Endothelial cell of umbilical vein (primary cell): Measurements from ENCODE around the gene HEXIM1. TPM values are rescaled to one million over a fixed set of nuclear protein-coding genes. Genes with fewer than 3 reads are reported as not detected.

Source experiments
- BruUV-seq: library from RNA; stranded (reverse); fragments of 400-500 nt; replicated peaks from 2 replicates; lab custom pipeline; 2021; lab: Mats Ljungman, UMichigan
- CTCF ChIA-PET: fragments of 300-600, 350-600 bp; sonication (Branson Sonifier 250); formaldehyde crosslinking; loops from one replicate; lab custom pipeline; 2021; ENCODE audit warnings: antibody characterized with exemption, inconsistent platforms; lab: Charles Lee
- POLR2A ChIA-PET: fragments of 300-600, 350-600 bp; sonication (Branson Sonifier 250); formaldehyde crosslinking; loops from one replicate; lab custom pipeline; 2021; ENCODE audit warnings: antibody characterized with exemption, inconsistent platforms; lab: Charles Lee
- DNase-seq: peaks from one replicate; pipeline ENCODE4 v3.0.0-alpha.2; 2011; ENCODE audit warnings: low read depth, low spot score
- FAIRE-seq: peaks from 2 replicates; lab custom pipeline; 2011; peaks lifted over from hg19 to GRCh38; lab: Jason Lieb, UNC
- H2AFZ ChIP-seq: 2 replicates; pipeline ENCODE4 v1.6.0; 2012; ENCODE audit warnings: low read depth, low read length, control low read depth, inconsistent platforms
- H3K27ac ChIP-seq: 2 replicates; pipeline ENCODE4 v1.5.1; 2011; ENCODE audit warnings: low read depth, mild to moderate bottlenecking, control low read depth, low read length, moderate library complexity; ENCODE audit not compliant: insufficient read depth
- H3K27me3 ChIP-seq, 2 experiments: 2 replicates each; pipeline versions ENCODE4 v1.6.0 to v1.6.1; 2011; ENCODE audit warnings: low read length in 2 of 2, mixed read lengths in 1 of 2; ENCODE audit not compliant: control insufficient read depth in 2 of 2, insufficient read depth in 2 of 2
- H3K36me3 ChIP-seq, 2 experiments: 2 replicates in 1 of 2; 3 replicates in 1 of 2; pipeline ENCODE4 v1.5.1; 2011; ENCODE audit warnings: low read length in 2 of 2, mild to moderate bottlenecking in 1 of 2, moderate library complexity in 1 of 2; ENCODE audit not compliant: control insufficient read depth in 2 of 2, insufficient read depth in 2 of 2; ENCODE audit errors: extremely low read depth in 1 of 2
- H3K4me1 ChIP-seq: 3 replicates; pipeline ENCODE4 v1.5.1; 2011; ENCODE audit warnings: mild to moderate bottlenecking, low read length; ENCODE audit not compliant: control insufficient read depth, insufficient read depth; ENCODE audit errors: extremely low read depth
- H3K4me2 ChIP-seq: 2 replicates; pipeline ENCODE4 v1.6.1; 2011; ENCODE audit warnings: low read length, control low read depth, mixed read lengths; ENCODE audit not compliant: insufficient read depth
- H3K4me3 ChIP-seq, 3 experiments: fragments of 200-600 bp in 1 of 3; sonication (generic), shearing (Covaris generic) in 1 of 3; replicated peaks in 1 of 3; 2 replicates each; pipeline ENCODE4 v1.5.1; 2011 to 2016; ENCODE audit warnings: control low read depth in 3 of 3, low read length in 3 of 3, mild to moderate bottlenecking in 2 of 3, inconsistent platforms in 1 of 3, low read depth in 1 of 3, moderate library complexity in 1 of 3; ENCODE audit not compliant: insufficient read depth in 1 of 3
- H3K79me2 ChIP-seq: 2 replicates; pipeline ENCODE4 v1.6.0; 2012; ENCODE audit warnings: low read length, inconsistent platforms; ENCODE audit not compliant: control insufficient read depth, insufficient read depth
- H3K9ac ChIP-seq: replicated peaks from 2 replicates; pipeline ENCODE3; 2011; ENCODE audit warnings: low read length, control low read depth; ENCODE audit not compliant: insufficient read depth; ENCODE audit errors: extremely low read depth
- H3K9me1 ChIP-seq: replicated peaks from 3 replicates; pipeline ENCODE4 v1.6.0; 2011; ENCODE audit warnings: mild to moderate bottlenecking, low read length; ENCODE audit not compliant: control insufficient read depth, insufficient read depth; ENCODE audit errors: extremely low read depth
- H3K9me3 ChIP-seq: replicated peaks from 2 replicates; pipeline ENCODE4 v1.5.1; 2012; ENCODE audit warnings: low read length, inconsistent platforms; ENCODE audit not compliant: control insufficient read depth, insufficient read depth
- H4K20me1 ChIP-seq: replicated peaks from 2 replicates; pipeline ENCODE3; 2011; ENCODE audit warnings: mild to moderate bottlenecking, low read length; ENCODE audit not compliant: control insufficient read depth, insufficient read depth; ENCODE audit errors: extremely low read depth
- CTCF ChIP-seq, 2 donors: IDR thresholded peaks; 1 replicate in 1 of 2; 2 replicates in 1 of 2; pipeline ENCODE4 v1.5.1; 2011; ENCODE audit warnings: low read length in 2 of 2, mild to moderate bottlenecking in 2 of 2, moderate library complexity in 2 of 2, control low read depth in 1 of 2, inconsistent platforms in 1 of 2, low read depth in 1 of 2; ENCODE audit not compliant: insufficient read depth in 1 of 2; ENCODE audit errors: extremely low read depth in 1 of 2
- EZH2 ChIP-seq: IDR thresholded peaks from 2 replicates; pipeline ENCODE4 v1.6.1; 2012; ENCODE audit warnings: borderline replicate concordance, low read depth, mild to moderate bottlenecking, moderate library complexity, low read length, inconsistent platforms; ENCODE audit not compliant: severe bottlenecking
- FOS ChIP-seq: IDR thresholded peaks from 2 replicates; pipeline ENCODE4 v1.6.1; 2011; ENCODE audit warnings: mild to moderate bottlenecking, low read length, moderate library complexity, borderline replicate concordance; ENCODE audit not compliant: insufficient read depth
- GATA2 ChIP-seq: IDR thresholded peaks from 2 replicates; pipeline ENCODE4 v1.7.0; 2011; ENCODE audit warnings: low read depth, mild to moderate bottlenecking, moderate library complexity, mixed read lengths, low read length; ENCODE audit not compliant: insufficient read length, insufficient read depth
- JUN ChIP-seq: IDR thresholded peaks from 2 replicates; pipeline ENCODE4 v1.6.1; 2011; ENCODE audit warnings: borderline replicate concordance, low read depth; ENCODE audit not compliant: insufficient read length, insufficient read depth
- MAX ChIP-seq: IDR thresholded peaks from 2 replicates; pipeline ENCODE4 v1.6.1; 2011; ENCODE audit not compliant: insufficient read depth, insufficient read length
- MYC ChIP-seq: IDR thresholded peaks from one replicate; pipeline ENCODE4 v1.6.1; 2011; ENCODE audit warnings: mild to moderate bottlenecking, low read depth, low read length
- POLR2A ChIP-seq: IDR thresholded peaks from 2 replicates; pipeline ENCODE4 v1.6.1; 2012; ENCODE audit warnings: low read depth, mild to moderate bottlenecking, control low read depth, low read length
- POLR2AphosphoS5 ChIP-seq: IDR thresholded peaks from 2 replicates; pipeline ENCODE4 v1.6.1; 2012; ENCODE audit warnings: low read depth, mild to moderate bottlenecking, control low read depth, low read length, moderate library complexity; ENCODE audit not compliant: insufficient read depth
- dilution Hi-C: fragments of 300-500 bp; cut with MboI; formaldehyde crosslinking; loops from one replicate; pipeline ENCODE4 v1.15.0; 2019; ENCODE audit warnings: low sequenced_read_pairs; ENCODE audit not compliant: extremely low pct_ligation_motif_present
- intact Hi-C: fragments of 100-400 bp; cut with micrococcal nuclease; formaldehyde crosslinking; loops from one replicate; pipeline ENCODE4 v1.10.0; 2022
- polyA plus RNA-seq, 4 experiments: library from polyadenylated mRNA; depleted of rRNA in 3 of 4; stranded (reverse) in 3 of 4; unstranded in 1 of 4; fragments of >200 nt; gene quantifications; 2 replicates each; pipeline versions ENCODE4 v1.2.1 to v1.2.3, GENCODE V29; 2011 to 2012; ENCODE audit warnings: missing spikeins in 1 of 4
- total RNA-seq: library from RNA; stranded (reverse); gene quantifications from 2 replicates; pipeline ENCODE4 v1.2.3, GENCODE V29; 2021

HEXIM1 gene
- total and polyA plus RNA-seq, 2 donors (not counting 3 experiments of a cell fraction or from before 2014, with no cell fraction given) = 7.0 to 20.0 TPM

DNA sequence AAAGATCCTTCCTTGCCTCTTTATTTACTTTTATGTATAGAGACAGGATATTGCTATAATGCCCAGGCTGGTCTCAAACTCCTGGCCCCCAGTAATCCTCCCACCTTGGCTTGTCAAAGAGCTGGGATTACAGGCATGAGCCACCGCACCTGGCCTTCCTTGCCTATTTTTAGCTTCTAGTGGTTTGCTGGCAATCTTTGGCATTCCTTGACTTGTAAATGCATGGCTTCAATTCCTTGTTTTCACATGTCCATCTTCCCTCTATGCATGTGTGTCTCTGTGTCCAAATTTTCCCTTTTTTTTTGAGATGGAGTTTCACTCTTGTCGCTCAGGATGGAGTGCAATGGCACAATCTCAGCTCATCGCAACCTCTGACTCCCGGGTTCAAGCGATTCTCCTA, 35.9 kb downstream of the HEXIM1 start:
- Histone ChIP-seq H4K20me1 (no peaks in the 10 kb centered on the region), H3K9me1 (no peaks in the 10 kb centered on the region), H2AFZ (no peak overlapping the region), H3K27ac (no peak overlapping the region), H3K9ac (no peak overlapping the region), H3K4me3 (no peak overlapping the region), H3K79me2 (no peaks in the 10 kb centered on the region), H3K4me2 (no peak overlapping the region), H3K9me3 (no peaks in the 10 kb centered on the region), H3K36me3 (no peaks in the 10 kb centered on the region), H3K27me3 (no peaks in the 10 kb centered on the region), H3K4me1 (no peaks in the 10 kb centered on the region)
- ChIA-PET CTCF (interaction anchor here (1.0 to 4.0 kb wide), 5 partner anchors 8 to 49 kb away, joined by 3 to 15 read pairs (median 5); partner anchors contain the start of gene ACBD4), POLR2A (interaction anchor here (0.7 kb wide), 1 partner anchor 35 kb away, joined by 3 read pairs; no protein-coding TSS in a partner anchor)
- dilution Hi-C loops (no loop called here), intact Hi-C loops (no loop called here)
- DNase-seq (no peak), FAIRE-seq (no peak)
- no TSS peak for BruUV-seq
- TF ChIP-seq POLR2AphosphoS5 (no peak), CTCF (IDR thresholded peaks at IDR 0.05; ENCODE audit: extremely low read depth in 1 of 2, insufficient read depth in 1 of 2, low read depth in 1 of 2, low read length in 2 of 2) (no peak), GATA2 (no peak), FOS (no peak), EZH2 (no peak), JUN (no peak), POLR2A (no peak), MYC (no peak), MAX (no peak)
